Smooth muscle cell (in vitro differentiated cells): ENCODE results near the gene PBRM1. TPM values are rescaled to one million over a fixed set of nuclear protein-coding genes. Genes with fewer than 3 reads are reported as not detected.
A peak's percentile ranks its signal among the peaks of the same experiment; 100 is the strongest.

Experiments
- DNase-seq: peaks from one replicate; lab custom pipeline; 2025; ENCODE audit not compliant: unreplicated experiment; lab: John Stamatoyannopoulos, UW
- H2AFZ ChIP-seq: fragments of 200-600 bp; sonication (generic); 2 replicates; pipeline ENCODE4 v1.6.0; 2016; ENCODE audit warnings: antibody characterized with exemption, low read depth, mild to moderate bottlenecking
- H3F3A ChIP-seq: fragments of 200-600 bp; sonication (generic); 2 replicates; pipeline ENCODE4 v1.6.0; 2017; ENCODE audit warnings: antibody characterized with exemption, low read depth
- H3K27ac ChIP-seq: fragments of 200-600 bp; sonication (generic); 2 replicates; pipeline ENCODE4 v1.5.1; 2016; ENCODE audit warnings: low read depth, mild to moderate bottlenecking
- H3K27me3 ChIP-seq: fragments of 200-600 bp; sonication (generic); 2 replicates; pipeline ENCODE4 v1.6.1; 2016; ENCODE audit warnings: low read depth, mild to moderate bottlenecking
- H3K36me3 ChIP-seq: fragments of 200-600 bp; sonication (generic); 2 replicates; pipeline ENCODE4 v1.5.1; 2016; ENCODE audit warnings: low read depth
- H3K4me1 ChIP-seq: fragments of 200-600 bp; sonication (generic); 2 replicates; pipeline ENCODE4 v1.5.1; 2016; ENCODE audit warnings: low read depth
- H3K4me2 ChIP-seq: fragments of 200-600 bp; sonication (generic); 2 replicates; pipeline ENCODE4 v1.6.0; 2016; ENCODE audit warnings: mild to moderate bottlenecking
- H3K4me3 ChIP-seq: fragments of 200-600 bp; sonication (generic); 2 replicates; pipeline ENCODE4 v1.5.1; 2016; ENCODE audit warnings: mild to moderate bottlenecking
- H3K79me2 ChIP-seq: fragments of 200-600 bp; sonication (generic); 2 replicates; pipeline ENCODE4 v1.6.0; 2016; ENCODE audit warnings: low read depth, mild to moderate bottlenecking
- H3K9ac ChIP-seq: fragments of 200-600 bp; sonication (generic); 2 replicates; pipeline ENCODE4 v1.6.0; 2016; ENCODE audit warnings: low read depth
- H3K9me3 ChIP-seq: fragments of 200-600 bp; sonication (generic); replicated peaks from 2 replicates; pipeline ENCODE4 v1.5.1; 2016; ENCODE audit warnings: low read depth
- H4K20me1 ChIP-seq: fragments of 200-600 bp; sonication (generic); 2 replicates; pipeline ENCODE4 v1.6.0; 2016; ENCODE audit warnings: low read depth
- CTCF ChIP-seq: fragments of 200-600 bp; sonication (generic); IDR thresholded peaks from 2 replicates; pipeline ENCODE4 v1.5.1; 2017; ENCODE audit warnings: borderline replicate concordance, mild to moderate bottlenecking, antibody characterized with exemption; ENCODE audit not compliant: insufficient read depth, poor library complexity, severe bottlenecking
- WGBS: methylation state at CpG from one replicate; pipeline ENCODE4 v1.1.7; 2016; ENCODE audit warnings: low lambda C conversion rate; 5-methylcytosine and 5-hydroxymethylcytosine counted together
- polyA plus RNA-seq: library from polyadenylated mRNA; unstranded; fragments of >200 nt; fragmentation: Nextera tagmentation; extraction: Ambion mirVana; gene quantifications from 2 replicates; pipeline ENCODE4 v1.2.1, GENCODE V29; 2016
- total RNA-seq: library from RNA; depleted of rRNA; stranded (reverse); fragments of >200 nt; gene quantifications from 2 replicates; pipeline ENCODE4 v1.2.3, GENCODE V29; 2014

PBRM1 gene
- total and polyA plus RNA-seq, 2 experiments from 2014 or later: 27.6 to 62.8 TPM

- H4K20me1 ChIP-seq: peaks cover 24% of the 10 kb centered on the region
- H3K4me2 ChIP-seq: peak overlapping the region; percentile 97
- peak overlapping the region; percentile 61 for H2AFZ ChIP-seq
- peak overlapping the region; percentile 94 for H3K9ac ChIP-seq
- H3K27ac ChIP-seq: peak overlapping the region; percentile 96
- H3K27me3 ChIP-seq: no peaks in the 10 kb centered on the region
- peaks cover 18% of the 10 kb centered on the region for H3F3A ChIP-seq
- WGBS: under 1% methylated on average over 34 of the region's 41 CpGs
- DNase-seq: no peak
- H3K4me3 ChIP-seq: peak overlapping the region; percentile 99
- peaks cover 91% of the 10 kb centered on the region for H3K79me2 ChIP-seq
- peaks cover 8% of the 10 kb centered on the region for H3K36me3 ChIP-seq
- no peaks in the 10 kb centered on the region for H3K9me3 ChIP-seq
- TF ChIP-seq CTCF: no peak
- peaks cover 24% of the 10 kb centered on the region for H3K4me1 ChIP-seq
Measured at GRCh38 chr3:52685285-52685708, 416 bp downstream of the PBRM1 start.

- 95% methylated on average over 5 of the region's 5 CpGs for WGBS
- Histone ChIP-seq H3K4me2 (peak overlapping the region; percentile 97), H3K79me2 (peaks cover 92% of the 10 kb centered on the region), H3K9ac (no peak overlapping the region), H3K4me3 (peak overlapping the region; percentile 99), H3K27me3 (no peaks in the 10 kb centered on the region), H3K9me3 (no peaks in the 10 kb centered on the region), H4K20me1 (peaks cover 25% of the 10 kb centered on the region), H2AFZ (no peak overlapping the region), H3K4me1 (peaks cover 24% of the 10 kb centered on the region), H3F3A (peaks cover 18% of the 10 kb centered on the region), H3K27ac (peak overlapping the region; percentile 96), H3K36me3 (peaks cover 13% of the 10 kb centered on the region)
- no peak for DNase-seq
- no peak for TF ChIP-seq CTCF
Measured at GRCh38 chr3:52684184-52684583, 1.5 kb downstream of the PBRM1 start.

- DNase-seq: no peak
- WGBS: 97% methylated on average over 6 of the region's 6 CpGs
- Histone ChIP-seq H3K4me1 (peaks cover 24% of the 10 kb centered on the region), H3K9ac (no peak overlapping the region), H3K79me2 (peaks cover 91% of the 10 kb centered on the region), H3F3A (peaks cover 13% of the 10 kb centered on the region), H2AFZ (no peak overlapping the region), H3K36me3 (peaks cover 11% of the 10 kb centered on the region), H4K20me1 (peaks cover 25% of the 10 kb centered on the region), H3K4me2 (no peak overlapping the region), H3K27ac (no peak overlapping the region), H3K9me3 (no peaks in the 10 kb centered on the region), H3K4me3 (no peak overlapping the region), H3K27me3 (no peaks in the 10 kb centered on the region)
- no peak for TF ChIP-seq CTCF
Measured at GRCh38 chr3:52683611-52684010, 2.1 kb downstream of the PBRM1 start.

- TF ChIP-seq CTCF: peak; percentile 11
- Histone ChIP-seq H3K4me1 (peaks cover 12% of the 10 kb centered on the region), H3K9ac (peak overlapping the region; percentile 2), H3K27me3 (no peaks in the 10 kb centered on the region), H3K27ac (peak overlapping the region; percentile 37), H2AFZ (no peak overlapping the region), H3F3A (no peaks in the 10 kb centered on the region), H4K20me1 (peaks cover 22% of the 10 kb centered on the region), H3K4me3 (no peak overlapping the region), H3K79me2 (peaks cover 82% of the 10 kb centered on the region), H3K36me3 (peaks cover 18% of the 10 kb centered on the region), H3K9me3 (no peaks in the 10 kb centered on the region), H3K4me2 (no peak overlapping the region)
- DNase-seq: no peak
Measured at GRCh38 chr3:52682016-52682415, 3.7 kb downstream of the PBRM1 start.
